MG63 (cell line): ENCODE results near the gene CAMTA2. TPM values are rescaled to one million over a fixed set of nuclear protein-coding genes. Genes with fewer than 3 reads are reported as not detected.
A peak's percentile ranks its signal among the peaks of the same experiment; 100 is the strongest.

Source experiments
- DNase-seq: peaks from one replicate; pipeline ENCODE4 v3.0.0-alpha.2; 2020
- H3K27me3 ChIP-seq: fragments of 250-450 bp; sonication (Bioruptor Pico); 2 replicates; pipeline ENCODE4 v1.5.1; 2020; ENCODE audit warnings: mild to moderate bottlenecking, moderate library complexity
- H3K36me3 ChIP-seq: fragments of 250-450 bp; sonication (Bioruptor Pico); 2 replicates; pipeline ENCODE4 v1.5.1; 2020; ENCODE audit warnings: mild to moderate bottlenecking, moderate library complexity
- H3K4me3 ChIP-seq: fragments of 250-450 bp; sonication (Bioruptor Pico); 2 replicates; pipeline ENCODE4 v1.5.1; 2020; ENCODE audit warnings: mild to moderate bottlenecking, moderate library complexity
- H3K9me3 ChIP-seq: fragments of 250-450 bp; sonication (Bioruptor Pico); 2 replicates; pipeline ENCODE4 v1.5.1; 2020; ENCODE audit warnings: mild to moderate bottlenecking, moderate library complexity
- total RNA-seq: library from RNA; depleted of rRNA; stranded (reverse); fragments of >200 nt; shearing (Covaris generic); gene quantifications from 2 replicates; pipeline ENCODE4 v1.2.3, GENCODE V29; 2014; ENCODE audit warnings: low replicate concordance

The CAMTA2 gene
- total RNA-seq, 1 experiment from 2014 or later, result 5.6 TPM

DNA sequence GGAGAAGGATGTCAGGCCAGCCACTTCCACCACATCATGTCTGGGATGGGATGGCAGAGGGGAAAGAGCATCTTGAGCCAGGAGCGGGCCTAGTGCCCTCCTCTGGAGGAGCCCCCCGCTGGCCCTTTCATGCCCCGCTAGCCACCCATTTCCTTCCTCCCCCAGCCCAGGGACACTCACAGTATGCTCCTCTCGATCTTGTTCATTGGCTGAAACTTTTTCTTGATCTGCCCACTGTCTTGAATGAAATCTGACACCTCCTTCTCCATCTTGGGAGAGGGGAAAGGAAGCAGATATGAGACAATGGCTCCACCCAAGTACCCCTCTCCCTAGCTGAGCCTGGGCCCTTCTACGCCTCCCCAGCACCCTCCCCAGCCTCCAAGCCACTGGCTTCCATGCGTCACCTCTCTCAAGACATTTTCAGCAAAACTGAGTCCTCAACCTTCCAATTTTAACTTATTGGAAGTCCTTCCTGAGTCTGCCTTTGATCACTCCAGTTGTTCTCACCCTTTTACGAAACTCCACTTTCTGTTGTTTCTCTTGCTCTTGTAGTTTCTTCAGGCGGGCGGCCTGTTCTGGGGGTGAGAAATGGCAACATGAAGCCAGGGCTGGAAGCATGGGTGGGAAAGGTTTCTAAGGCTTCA, 27.1 kb downstream of the CAMTA2 start:
- H3K9me3 ChIP-seq, result no peaks in the 10 kb centered on the region
- no peak overlapping the region for H3K4me3 ChIP-seq
- no peaks in the 10 kb centered on the region for H3K27me3 ChIP-seq
- no peak for DNase-seq
- H3K36me3 ChIP-seq, result peaks cover 6% of the 10 kb centered on the region

DNA sequence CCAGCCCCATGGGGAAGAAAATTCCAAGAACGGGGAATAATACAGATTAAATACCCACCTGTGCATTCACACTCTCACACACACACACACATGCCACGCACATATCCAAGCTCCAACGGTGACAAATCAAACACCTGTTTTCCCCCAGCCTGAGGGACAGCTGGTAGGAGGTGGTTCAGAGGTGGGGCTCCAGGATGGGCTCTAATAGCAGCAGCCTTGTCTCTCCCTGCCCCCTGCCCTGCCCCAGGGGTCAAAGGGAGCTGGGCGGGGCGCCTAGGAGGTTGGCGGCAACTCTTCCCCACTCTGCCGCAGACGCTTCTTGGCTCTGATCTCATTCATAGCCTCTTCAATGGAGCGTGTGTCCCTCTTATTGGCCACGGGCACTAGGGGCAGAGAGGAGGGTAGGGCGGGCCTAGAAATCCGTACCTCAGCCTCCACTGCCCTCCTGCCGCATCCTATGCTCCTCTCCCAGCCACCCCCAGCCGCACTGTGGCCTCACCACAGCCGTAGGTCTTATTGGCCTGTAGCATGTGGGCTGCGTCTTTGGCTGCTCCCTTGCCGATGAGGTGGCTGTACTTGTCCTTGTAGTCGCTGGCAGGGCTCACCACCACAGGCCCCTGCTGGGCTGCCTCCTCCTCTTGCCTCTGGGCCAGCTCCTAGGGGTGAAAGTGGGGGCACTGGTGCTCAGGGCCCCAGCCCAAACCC, 28.1 kb downstream of the CAMTA2 start:
- H3K27me3 ChIP-seq, result no peaks in the 10 kb centered on the region
- H3K4me3 ChIP-seq, result no peak overlapping the region
- H3K36me3 ChIP-seq, result no peaks in the 10 kb centered on the region
- no peaks in the 10 kb centered on the region for H3K9me3 ChIP-seq
- DNase-seq, result no peak

DNA sequence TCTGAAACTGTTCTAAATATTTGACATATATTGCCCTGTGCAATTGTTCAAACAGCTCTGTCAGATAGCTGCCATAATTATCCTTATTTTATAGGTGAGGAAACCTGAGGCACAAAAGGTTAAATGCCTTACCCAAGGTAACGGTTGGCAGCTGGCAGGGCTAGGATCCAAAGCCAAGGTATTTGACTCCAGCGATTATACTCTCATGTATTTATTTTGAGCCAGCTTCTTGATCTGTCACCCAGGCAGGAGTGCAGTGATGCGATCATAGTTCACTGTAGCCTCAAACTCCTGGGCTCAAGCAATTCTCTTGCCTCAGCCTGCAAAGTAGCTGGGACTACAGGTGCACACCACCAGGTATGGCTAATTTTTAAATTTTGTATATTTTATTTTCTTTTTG, 29.4 kb downstream of the CAMTA2 start:
- no peak overlapping the region for H3K4me3 ChIP-seq
- no peak for DNase-seq
- H3K36me3 ChIP-seq, result no peaks in the 10 kb centered on the region
- H3K27me3 ChIP-seq, result no peaks in the 10 kb centered on the region
- no peaks in the 10 kb centered on the region for H3K9me3 ChIP-seq

GRCh38 chr17:4956493-4957061, 30.9 kb downstream of the CAMTA2 start:
- Histone ChIP-seq H3K36me3 (no peaks in the 10 kb centered on the region), H3K9me3 (no peaks in the 10 kb centered on the region), H3K27me3 (no peaks in the 10 kb centered on the region), H3K4me3 (no peak overlapping the region)
- no peak for DNase-seq

- H3K9me3 ChIP-seq, result no peaks in the 10 kb centered on the region
- no peak for DNase-seq
- H3K4me3 ChIP-seq, result no peak overlapping the region
- no peaks in the 10 kb centered on the region for H3K36me3 ChIP-seq
- H3K27me3 ChIP-seq, result no peaks in the 10 kb centered on the region
Measured at GRCh38 chr17:4955091-4955490, 32.4 kb downstream of the CAMTA2 start.

- peak; percentile 92 for DNase-seq
- H3K9me3 ChIP-seq, result no peaks in the 10 kb centered on the region
- H3K36me3 ChIP-seq, result no peaks in the 10 kb centered on the region
- H3K4me3 ChIP-seq, result no peak overlapping the region; the same call in 1 of the 2 replicates
- no peaks in the 10 kb centered on the region for H3K27me3 ChIP-seq
Measured at GRCh38 chr17:4953451-4953961, 34.0 kb downstream of the CAMTA2 start.

DNA sequence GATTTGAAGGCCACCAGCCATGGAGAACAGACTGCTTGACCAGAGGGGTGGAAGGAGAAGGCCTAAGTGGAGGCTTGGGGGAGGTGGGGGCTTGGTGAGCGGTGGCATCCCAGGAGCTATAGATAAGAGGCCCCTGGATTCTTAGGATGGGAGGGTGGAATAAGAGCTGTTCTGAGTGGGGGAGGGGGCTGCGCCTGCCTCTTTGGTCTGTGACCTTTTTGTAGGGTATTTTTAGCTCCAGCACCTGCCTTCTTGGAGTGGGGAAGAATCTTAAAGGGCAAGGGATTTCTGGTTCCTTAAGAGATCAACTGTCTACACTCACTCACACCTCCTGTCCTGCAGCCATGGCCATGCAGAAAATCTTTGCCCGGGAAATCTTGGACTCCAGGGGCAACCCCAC, 36.0 kb downstream of the CAMTA2 start:
- Histone ChIP-seq H3K27me3 (no peaks in the 10 kb centered on the region), H3K4me3 (no peak overlapping the region), H3K36me3 (peaks cover 15% of the 10 kb centered on the region), H3K9me3 (no peaks in the 10 kb centered on the region)
- no peak for DNase-seq

DNA sequence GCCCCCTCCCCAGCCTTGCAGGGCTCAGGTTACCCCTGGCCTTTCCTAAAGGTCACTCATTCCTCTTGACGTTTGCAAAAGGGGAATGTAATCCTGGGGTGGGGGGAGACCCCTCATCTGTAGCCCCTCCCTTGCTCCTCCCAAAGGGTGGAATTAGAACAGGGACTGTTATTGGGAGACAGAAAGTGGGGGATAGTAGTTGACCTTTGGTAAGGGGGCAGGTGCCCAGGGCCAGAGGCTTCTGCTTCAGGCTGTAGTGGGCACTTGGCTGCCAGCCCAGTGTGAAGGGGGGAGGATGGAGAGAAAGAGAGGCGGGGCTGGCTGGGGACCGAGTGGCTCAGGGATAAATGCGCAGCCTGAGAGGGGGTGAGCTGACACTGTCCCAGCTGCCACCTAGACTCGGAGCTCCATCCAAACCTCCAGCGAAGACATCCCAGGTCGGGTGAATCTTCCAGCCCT, 36.7 kb downstream of the CAMTA2 start, which contains the start of gene ENO3:
ENO3 (plus strand) TSS at position 374 of the 459 bp plus-strand sequence. CDS start 711 bp downstream, outside the sequence.
- Histone ChIP-seq H3K27me3 (no peaks in the 10 kb centered on the region), H3K4me3 (peak within 1 kb of the TSS; percentile 89)
- DNase-seq, result no peak

DNA sequence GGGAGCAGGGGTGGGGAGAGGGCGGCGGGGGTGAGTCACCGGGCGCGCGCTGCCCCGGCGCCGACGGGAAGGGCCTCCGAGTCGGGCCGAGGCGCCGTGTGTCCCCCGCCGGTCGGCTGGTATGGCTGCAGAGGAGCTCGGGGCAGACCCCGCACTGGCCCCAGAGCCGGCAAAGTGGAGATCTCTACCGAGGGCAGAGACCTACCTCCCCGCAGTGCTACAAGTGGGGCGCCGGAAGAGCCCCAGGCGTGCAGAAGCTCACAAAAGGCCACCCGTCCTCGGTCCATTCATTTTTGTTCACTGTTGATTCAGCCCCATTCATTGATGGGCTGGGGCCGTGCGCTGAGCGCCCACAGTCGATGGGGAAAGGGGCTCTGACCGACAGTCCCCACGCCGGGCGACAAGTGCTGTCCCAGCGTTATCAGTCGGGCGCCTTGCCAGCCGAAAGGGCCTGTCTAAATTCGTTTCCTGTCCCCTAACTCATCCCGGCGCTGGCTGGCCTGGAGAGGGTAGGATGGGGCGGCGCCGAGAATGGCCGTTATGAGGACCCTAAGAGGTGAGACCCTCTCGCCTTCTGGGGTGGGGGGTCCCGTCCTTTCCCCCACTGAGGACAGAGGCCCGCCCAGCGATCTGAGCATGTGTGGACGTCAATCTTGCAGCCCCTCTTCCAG, 37.3 kb downstream of the CAMTA2 start:
- no peaks in the 10 kb centered on the region for H3K9me3 ChIP-seq
- peak overlapping the region; percentile 89 for H3K4me3 ChIP-seq
- H3K36me3 ChIP-seq, result peaks cover 28% of the 10 kb centered on the region
- no peak for DNase-seq
- H3K27me3 ChIP-seq, result no peaks in the 10 kb centered on the region

More for the DNA sequence above, 36.7 kb downstream of the CAMTA2 start, which contains the start of gene ENO3:
- Histone ChIP-seq H3K36me3 (peaks cover 23% of the 10 kb centered on the region), H3K9me3 (no peaks in the 10 kb centered on the region)

DNA sequence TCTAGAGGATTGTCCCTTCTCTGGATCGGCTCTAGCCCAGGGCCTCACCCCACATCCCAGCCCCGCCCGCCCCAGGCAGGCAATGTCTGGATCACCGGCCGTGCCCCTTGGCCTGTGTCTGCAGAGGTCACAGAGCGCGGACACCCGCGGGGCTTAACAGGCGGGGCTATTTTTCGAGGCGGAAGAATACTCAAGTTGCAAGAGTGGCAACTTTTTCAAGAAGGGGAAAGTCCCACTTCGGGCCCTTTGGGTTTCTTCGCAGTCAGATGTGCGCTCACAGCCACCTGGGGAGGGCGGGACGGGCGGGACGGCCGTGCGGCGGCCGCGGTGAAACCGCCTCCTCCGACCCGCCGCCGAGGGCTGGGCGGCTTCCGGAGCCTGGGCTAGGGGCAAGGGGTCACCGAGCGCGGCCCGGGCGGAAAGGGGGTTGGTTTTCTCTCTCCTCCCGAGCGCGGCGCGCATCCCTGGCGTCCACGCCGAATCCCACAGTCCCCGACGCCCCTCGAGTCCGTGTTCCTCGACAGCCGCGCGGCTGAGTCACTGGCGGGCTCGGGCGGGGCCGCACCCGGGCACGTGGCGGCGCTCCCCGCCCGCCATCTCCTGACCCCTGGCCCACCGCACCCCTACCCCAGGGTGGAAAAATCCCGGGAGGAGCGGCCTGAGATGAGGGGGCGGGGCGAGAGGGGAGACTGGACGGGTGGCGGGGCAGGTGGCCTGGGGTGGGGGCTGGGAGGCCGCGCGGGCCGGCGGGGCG, 38.0 kb downstream of the CAMTA2 start:
- Histone ChIP-seq H3K27me3 (no peaks in the 10 kb centered on the region), H3K4me3 (peak overlapping the region; percentile 89), H3K9me3 (no peaks in the 10 kb centered on the region), H3K36me3 (peaks cover 35% of the 10 kb centered on the region)
- peak; percentile 83 for DNase-seq

DNA sequence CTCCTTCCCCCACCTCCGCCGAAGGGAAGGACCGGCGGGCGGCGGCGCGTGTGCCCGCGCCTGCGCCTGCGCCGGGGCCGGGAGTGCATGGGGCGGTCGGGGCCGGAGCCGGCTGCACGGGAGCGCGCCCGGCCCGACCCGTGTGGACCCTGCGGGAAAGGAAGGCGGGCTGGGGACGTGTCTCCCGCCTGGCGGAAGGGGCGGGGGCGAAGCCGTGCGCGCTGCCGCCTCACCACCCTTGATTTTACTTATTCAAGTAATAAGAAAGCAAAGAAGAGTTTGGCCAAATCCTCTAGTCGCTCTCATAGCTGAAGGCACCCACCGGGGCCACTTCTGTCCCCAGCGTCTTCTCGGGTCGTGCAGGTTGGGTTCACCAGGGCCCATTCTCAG, 38.5 kb downstream of the CAMTA2 start:
- Histone ChIP-seq H3K9me3 (no peaks in the 10 kb centered on the region), H3K27me3 (no peaks in the 10 kb centered on the region), H3K4me3 (peak overlapping the region; percentile 89), H3K36me3 (peaks cover 41% of the 10 kb centered on the region)
- peak; percentile 83 for DNase-seq

DNA sequence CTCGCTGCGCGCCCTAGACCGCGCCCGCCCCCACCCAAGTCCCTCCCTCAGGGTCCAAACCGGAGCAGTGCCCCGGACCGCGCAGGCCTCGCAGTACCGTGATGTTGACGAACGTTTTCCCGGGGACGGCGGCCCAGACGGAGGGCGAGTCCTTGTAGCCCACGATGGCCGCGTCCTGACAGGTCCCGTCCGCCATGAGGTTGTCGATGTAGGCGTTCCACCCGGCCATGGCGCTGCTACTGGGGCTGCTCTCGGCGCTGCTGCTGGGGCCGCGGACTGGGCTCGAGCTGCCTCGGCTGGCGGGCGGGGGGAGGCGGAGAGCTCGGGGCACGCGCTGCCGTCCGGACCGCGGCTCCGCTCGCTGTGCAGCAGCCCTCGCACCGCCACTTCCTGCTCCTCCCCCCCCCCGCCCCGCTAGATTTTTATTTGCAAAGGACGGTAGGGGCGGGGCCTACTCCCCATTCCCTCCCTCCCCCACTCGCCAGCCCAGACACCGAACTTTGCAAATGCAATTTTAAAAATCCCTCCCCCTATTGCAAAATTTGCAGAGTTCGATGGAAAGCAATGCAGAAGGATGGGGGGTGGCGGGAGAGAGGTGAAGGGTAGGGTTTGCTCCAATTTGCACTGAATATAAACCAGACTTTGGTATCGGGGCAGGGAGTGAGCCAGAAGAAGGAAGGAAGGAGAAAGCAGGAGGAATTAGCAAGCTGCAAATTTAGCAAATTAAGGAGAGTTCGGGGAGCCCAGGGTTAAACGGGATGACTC, 39.1 kb downstream of the CAMTA2 start, which contains the start of gene PFN1:
PFN1 (minus strand) TSS at position 365 of the 765 bp plus-strand sequence; CDS start at position 229, 136 bp downstream.
- H3K9me3 ChIP-seq, result no peaks in the 10 kb centered on the region
- H3K4me3 ChIP-seq, result peak within 1 kb of the TSS; percentile 89
- no peaks in the 10 kb centered on the region for H3K27me3 ChIP-seq
- peak; percentile 85 for DNase-seq
- peaks cover 47% of the 10 kb centered on the region for H3K36me3 ChIP-seq

GRCh38 chr17:4947411-4948165, 39.9 kb downstream of the CAMTA2 start:
- H3K36me3 ChIP-seq, result peaks cover 51% of the 10 kb centered on the region
- peak; percentile 55 for DNase-seq
- peak overlapping the region; percentile 89 for H3K4me3 ChIP-seq
- no peaks in the 10 kb centered on the region for H3K27me3 ChIP-seq
- H3K9me3 ChIP-seq, result no peaks in the 10 kb centered on the region

DNA sequence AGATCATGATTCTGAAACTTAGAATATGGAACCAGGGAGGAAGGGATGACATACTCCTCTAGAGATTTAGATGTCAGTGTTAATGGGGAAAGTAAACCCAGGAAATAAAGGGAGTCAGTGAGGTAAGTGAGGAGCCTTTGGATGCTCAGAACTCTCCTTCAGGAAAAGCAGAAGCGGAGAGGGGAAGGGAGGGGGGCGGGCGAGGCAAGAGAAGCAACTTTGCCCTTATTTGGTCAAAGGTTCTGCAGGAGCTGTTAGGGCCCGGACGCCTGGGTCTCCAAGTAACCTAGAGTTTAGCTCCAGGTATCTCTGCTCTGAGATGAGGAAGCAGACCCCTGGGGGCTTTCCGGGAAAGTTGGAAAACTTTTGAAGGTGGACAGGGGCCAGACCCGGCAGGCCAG, 40.5 kb downstream of the CAMTA2 start:
- DNase-seq, result no peak
- no peaks in the 10 kb centered on the region for H3K27me3 ChIP-seq
- H3K9me3 ChIP-seq, result no peaks in the 10 kb centered on the region
- H3K4me3 ChIP-seq, result peak overlapping the region; percentile 89
- H3K36me3 ChIP-seq, result peaks cover 51% of the 10 kb centered on the region
